Gastrocnemius medialis (tissue), 4 donors: Measurements from ENCODE around the gene CCDC90B.

ENCODE experiments used
- CTCF ChIP-seq, 5 experiments: fragments of 450-650 bp in 3 of 5; fragments of 200-600 bp in 2 of 5; sonication (generic) in 2 of 5; IDR thresholded peaks in 4 of 5; conservative IDR thresholded peaks in 1 of 5; 1 replicate in 4 of 5; 2 replicates in 1 of 5; pipeline ENCODE4 v1.5.1; 2016 to 2019; ENCODE audit warnings: antibody characterized with exemption in 5 of 5, mild to moderate bottlenecking in 3 of 5, moderate library complexity in 3 of 5
- POLR2A ChIP-seq, 2 donors: fragments of 450-650 bp; IDR thresholded peaks; one replicate each; pipeline ENCODE4 v1.6.1; 2017; ENCODE audit warnings: antibody characterized with exemption in 2 of 2, mild to moderate bottlenecking in 2 of 2, moderate library complexity in 2 of 2

- TF ChIP-seq CTCF (IDR thresholded peaks at IDR 0.05 in 4 of 5, conservative IDR thresholded peaks at IDR 0.05 in 1 of 5): no peak
- TF ChIP-seq POLR2A (IDR thresholded peaks at IDR 0.05): no peak
Observed at GRCh38 chr11:83306200-83307080, 20.3 kb upstream of the CCDC90B start.
